HG03521 (cell line): Measurements from ENCODE around the gene CSF1R.
"Not testable (repeated sequence)": the region's sequence is repeated elsewhere in the genome, so short reads cannot be mapped to it uniquely, and the experiment has no call there.

Experiments used
- ATAC-seq: cut with Tn5 transposase; IDR thresholded peaks from one replicate; pipeline ENCODE4 v1.9.1; 2021; ENCODE audit warnings: mild to moderate bottlenecking, moderate library complexity; ENCODE audit not compliant: unreplicated experiment

The CSF1R gene

DNA sequence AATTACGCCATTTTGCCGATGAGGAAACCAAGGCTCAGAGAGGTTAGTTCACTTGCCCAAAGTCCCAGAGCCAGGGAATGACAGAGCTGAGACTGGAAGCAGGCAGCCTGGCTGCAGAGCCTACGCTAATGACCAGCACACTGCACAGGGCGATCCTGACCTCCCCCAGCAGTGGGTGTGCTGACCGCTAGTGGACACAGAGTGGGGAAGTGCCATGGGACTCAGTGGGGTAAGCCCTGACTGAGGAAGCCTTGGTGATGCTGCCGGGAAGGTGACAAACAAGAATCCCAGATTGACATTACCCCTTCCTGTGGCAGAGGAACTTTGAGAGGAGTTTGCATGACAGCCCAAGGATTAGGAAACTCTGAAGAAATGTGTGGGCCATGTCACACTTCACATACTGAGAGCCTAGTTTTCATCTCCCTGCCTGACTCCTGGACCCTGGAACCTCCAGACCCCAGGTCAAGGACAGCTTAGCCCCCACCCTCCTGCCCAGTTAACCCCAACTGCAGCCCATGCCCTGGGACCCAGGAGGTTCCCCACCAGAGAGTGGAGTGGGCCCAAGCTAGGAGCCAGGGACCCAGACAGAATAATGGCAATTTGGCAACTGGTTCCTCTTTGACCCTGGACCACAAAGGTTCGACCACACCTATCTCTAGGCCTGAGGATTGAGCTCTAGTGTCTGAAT lies 19.7 kb upstream of the CSF1R start:
- ATAC-seq: no peak

DNA sequence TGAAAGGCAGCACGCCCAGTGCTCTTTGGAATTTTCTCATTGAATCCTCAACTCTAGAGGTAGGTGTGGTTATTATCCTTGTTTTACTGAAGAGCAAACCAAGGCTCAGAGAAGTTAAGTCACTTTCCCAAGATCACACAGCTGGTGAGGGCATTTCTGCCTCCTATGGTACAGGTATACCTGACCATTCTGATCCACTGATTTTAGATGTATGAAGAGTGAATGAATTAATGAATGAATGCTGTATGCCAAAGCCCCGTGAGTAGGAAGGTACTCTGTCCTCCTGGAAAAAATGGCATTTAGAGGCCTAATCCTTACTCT lies 18.2 kb upstream of the CSF1R start:
- no peak for ATAC-seq

GRCh38 chr5:150103678-150104549 lies 17.6 kb upstream of the CSF1R start:
- ATAC-seq: no peak

- ATAC-seq: no peak
Observed at GRCh38 chr5:150101023-150101422, 14.7 kb upstream of the CSF1R start.

GRCh38 chr5:150097152-150097551 lies 10.8 kb upstream of the CSF1R start:
- no peak for ATAC-seq

GRCh38 chr5:150092159-150092787 lies 5.9 kb upstream of the CSF1R start:
- no peak for ATAC-seq

- ATAC-seq: no peak
Observed at GRCh38 chr5:150085191-150085912, 1.0 kb downstream of the CSF1R start.

DNA sequence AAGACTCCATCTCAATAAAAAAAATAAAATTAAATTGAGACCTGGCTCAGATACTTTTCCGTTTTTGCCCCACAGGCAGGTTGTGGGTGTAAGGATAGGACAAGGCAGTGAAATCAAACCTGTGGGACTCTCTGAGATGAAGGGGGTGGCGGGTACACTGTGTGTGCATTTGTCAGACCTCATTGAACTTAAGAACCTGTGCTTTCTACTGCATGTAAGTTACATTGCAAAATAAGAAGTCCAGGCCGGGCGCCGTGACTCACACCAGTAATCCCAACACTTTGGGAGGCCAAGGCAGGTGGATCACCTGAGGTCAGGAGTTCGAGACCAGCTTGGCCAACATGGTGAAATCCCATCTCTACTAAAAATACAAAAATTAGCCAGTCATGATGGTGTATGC lies 1.6 kb downstream of the CSF1R start:
- not testable (repeated sequence) for ATAC-seq

- ATAC-seq: no peak
Observed at GRCh38 chr5:150082889-150083288, 3.5 kb downstream of the CSF1R start.

DNA sequence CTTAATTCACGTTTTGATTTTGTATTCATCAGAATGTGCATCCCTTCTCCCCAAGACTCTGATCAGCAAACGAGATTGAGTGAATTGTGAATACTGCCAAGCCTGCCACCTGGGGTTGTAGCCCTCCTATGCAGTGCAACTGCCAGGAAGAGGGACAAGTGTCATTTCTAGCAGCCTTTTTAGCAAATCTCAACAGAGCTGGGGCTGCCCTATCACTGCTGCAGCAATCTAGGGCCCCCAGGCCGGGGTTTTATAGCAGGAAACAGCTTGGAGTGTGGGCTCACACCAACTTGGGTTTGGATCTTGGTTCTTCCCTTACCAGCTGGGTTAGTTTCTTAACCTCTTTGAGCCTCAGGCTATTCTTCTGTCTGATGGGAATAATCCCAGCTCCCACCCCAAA lies 4.0 kb downstream of the CSF1R start:
- ATAC-seq: no peak

- peak; percentile 52 for ATAC-seq
Observed at GRCh38 chr5:150081541-150082283, 4.6 kb downstream of the CSF1R start.

- no peak for ATAC-seq
Observed at GRCh38 chr5:150080696-150081435, 5.5 kb downstream of the CSF1R start.

- no peak for ATAC-seq
Observed at GRCh38 chr5:150079909-150080461, 6.4 kb downstream of the CSF1R start.

- ATAC-seq: no peak
Observed at GRCh38 chr5:150078802-150079689, 7.3 kb downstream of the CSF1R start.

- ATAC-seq: no peak
Observed at GRCh38 chr5:150077996-150078801, 8.2 kb downstream of the CSF1R start.

- no peak for ATAC-seq
Observed at GRCh38 chr5:150077060-150077459, 9.3 kb downstream of the CSF1R start.

- ATAC-seq: no peak
Observed at GRCh38 chr5:150075806-150076205, 10.5 kb downstream of the CSF1R start.

DNA sequence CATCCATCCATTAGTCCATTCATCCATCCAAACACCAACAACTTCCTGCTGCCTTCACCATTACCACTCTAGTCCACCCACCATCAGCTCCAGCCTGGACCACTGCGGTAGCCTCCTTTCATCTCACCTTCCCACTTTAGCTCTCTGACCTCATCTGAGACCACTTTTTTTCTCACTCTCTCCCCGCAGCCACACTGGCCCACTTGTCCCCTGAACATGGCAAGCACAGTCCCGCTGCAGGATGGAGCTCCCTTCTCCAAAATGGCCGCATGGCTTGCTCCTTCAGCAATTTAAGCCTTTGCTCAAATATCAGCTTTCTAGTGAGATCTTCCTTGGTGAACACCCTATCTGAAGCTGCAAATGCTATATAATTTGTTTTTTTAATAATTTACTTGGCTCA lies 11.1 kb downstream of the CSF1R start:
- no peak for ATAC-seq
